ENCODE data around the gene MDK.
A peak's percentile ranks its signal among the peaks of the same experiment; 100 is the strongest.

DNA sequence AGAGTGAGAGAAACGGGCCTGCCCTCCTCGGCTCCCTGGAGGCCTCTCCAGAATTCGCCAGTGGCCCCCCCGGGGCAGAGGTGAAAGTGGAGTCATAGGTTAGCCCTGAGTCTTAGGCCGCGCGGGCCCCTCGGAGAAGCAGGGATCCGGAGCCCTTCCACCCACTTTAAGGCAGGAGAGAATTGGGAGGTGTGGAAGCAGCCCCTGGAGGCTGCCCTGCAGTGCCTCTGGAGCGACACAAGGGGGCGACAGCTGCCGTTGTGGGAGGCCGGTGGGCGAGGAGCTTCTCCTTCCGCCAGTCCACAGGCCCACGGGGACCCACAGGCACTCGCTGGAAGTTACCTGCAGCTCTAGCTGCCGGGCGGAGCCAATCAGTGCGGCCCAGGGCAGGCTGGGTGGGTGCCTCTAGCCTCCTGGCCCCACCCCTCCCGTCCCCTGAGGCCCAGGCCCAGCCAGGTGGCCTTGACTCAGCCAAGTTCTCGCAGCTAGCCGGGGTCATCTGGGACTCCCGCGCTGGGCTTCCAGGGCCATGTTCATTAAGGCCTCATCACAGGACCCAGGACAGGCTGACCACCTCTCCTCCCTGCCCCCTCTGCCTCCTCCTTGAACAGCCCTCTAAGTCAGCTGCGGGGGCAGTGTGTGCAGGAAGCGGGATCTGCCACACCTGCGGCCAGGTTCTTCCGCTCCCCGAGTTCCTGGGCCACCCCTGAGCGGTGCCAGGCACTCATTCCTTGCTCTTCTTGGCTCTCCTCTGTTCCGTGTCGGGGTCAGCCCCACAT, 29.2 kb upstream of the MDK start:
- TF ChIP-seq, protein P1, sequence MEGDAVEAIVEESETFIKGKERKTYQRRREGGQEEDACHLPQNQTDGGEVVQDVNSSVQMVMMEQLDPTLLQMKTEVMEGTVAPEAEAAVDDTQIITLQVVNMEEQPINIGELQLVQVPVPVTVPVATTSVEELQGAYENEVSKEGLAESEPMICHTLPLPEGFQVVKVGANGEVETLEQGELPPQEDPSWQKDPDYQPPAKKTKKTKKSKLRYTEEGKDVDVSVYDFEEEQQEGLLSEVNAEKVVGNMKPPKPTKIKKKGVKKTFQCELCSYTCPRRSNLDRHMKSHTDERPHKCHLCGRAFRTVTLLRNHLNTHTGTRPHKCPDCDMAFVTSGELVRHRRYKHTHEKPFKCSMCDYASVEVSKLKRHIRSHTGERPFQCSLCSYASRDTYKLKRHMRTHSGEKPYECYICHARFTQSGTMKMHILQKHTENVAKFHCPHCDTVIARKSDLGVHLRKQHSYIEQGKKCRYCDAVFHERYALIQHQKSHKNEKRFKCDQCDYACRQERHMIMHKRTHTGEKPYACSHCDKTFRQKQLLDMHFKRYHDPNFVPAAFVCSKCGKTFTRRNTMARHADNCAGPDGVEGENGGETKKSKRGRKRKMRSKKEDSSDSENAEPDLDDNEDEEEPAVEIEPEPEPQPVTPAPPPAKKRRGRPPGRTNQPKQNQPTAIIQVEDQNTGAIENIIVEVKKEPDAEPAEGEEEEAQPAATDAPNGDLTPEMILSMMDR (tag by site-specific recombination; IDR thresholded peaks at IDR 0.05) = peak; percentile 70
- TF ChIP-seq, protein P2, sequence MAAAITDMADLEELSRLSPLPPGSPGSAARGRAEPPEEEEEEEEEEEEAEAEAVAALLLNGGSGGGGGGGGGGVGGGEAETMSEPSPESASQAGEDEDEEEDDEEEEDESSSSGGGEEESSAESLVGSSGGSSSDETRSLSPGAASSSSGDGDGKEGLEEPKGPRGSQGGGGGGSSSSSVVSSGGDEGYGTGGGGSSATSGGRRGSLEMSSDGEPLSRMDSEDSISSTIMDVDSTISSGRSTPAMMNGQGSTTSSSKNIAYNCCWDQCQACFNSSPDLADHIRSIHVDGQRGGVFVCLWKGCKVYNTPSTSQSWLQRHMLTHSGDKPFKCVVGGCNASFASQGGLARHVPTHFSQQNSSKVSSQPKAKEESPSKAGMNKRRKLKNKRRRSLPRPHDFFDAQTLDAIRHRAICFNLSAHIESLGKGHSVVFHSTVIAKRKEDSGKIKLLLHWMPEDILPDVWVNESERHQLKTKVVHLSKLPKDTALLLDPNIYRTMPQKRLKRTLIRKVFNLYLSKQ (tag by site-specific recombination; IDR thresholded peaks at IDR 0.05; ENCODE audit: borderline replicate concordance) = no peak
- TF ChIP-seq, protein P3, sequence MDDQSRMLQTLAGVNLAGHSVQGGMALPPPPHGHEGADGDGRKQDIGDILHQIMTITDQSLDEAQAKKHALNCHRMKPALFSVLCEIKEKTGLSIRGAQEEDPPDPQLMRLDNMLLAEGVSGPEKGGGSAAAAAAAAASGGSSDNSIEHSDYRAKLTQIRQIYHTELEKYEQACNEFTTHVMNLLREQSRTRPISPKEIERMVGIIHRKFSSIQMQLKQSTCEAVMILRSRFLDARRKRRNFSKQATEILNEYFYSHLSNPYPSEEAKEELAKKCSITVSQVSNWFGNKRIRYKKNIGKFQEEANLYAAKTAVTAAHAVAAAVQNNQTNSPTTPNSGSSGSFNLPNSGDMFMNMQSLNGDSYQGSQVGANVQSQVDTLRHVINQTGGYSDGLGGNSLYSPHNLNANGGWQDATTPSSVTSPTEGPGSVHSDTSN (CRISPR knock-in tag; IDR thresholded peaks at IDR 0.05) = no peak
- TF ChIP-seq REST (tag by site-specific recombination; IDR thresholded peaks at IDR 0.05) = no peak
- no peak for TF ChIP-seq ZNF416 (tag by site-specific recombination; IDR thresholded peaks at IDR 0.05)
- TF ChIP-seq YY1 (tag by site-specific recombination; IDR thresholded peaks at IDR 0.05) = no peak
- no peak for TF ChIP-seq ZBTB17 (tag by site-specific recombination; IDR thresholded peaks at IDR 0.05)
- TF ChIP-seq, protein P4, sequence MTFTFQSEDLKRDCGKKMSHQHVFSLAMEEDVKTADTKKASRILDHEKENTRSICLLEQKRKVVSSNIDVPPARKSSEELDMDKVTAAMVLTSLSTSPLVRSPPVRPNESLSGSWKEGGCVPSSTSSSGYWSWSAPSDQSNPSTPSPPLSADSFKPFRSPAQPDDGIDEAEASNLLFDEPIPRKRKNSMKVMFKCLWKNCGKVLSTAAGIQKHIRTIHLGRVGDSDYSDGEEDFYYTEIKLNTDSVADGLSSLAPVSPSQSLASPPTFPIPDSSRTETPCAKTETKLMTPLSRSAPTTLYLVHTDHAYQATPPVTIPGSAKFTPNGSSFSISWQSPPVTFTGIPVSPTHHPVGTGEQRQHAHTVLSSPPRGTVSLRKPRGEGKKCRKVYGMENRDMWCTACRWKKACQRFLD (tag by site-specific recombination; IDR thresholded peaks at IDR 0.05) = no peak
- TF ChIP-seq, protein P5, sequence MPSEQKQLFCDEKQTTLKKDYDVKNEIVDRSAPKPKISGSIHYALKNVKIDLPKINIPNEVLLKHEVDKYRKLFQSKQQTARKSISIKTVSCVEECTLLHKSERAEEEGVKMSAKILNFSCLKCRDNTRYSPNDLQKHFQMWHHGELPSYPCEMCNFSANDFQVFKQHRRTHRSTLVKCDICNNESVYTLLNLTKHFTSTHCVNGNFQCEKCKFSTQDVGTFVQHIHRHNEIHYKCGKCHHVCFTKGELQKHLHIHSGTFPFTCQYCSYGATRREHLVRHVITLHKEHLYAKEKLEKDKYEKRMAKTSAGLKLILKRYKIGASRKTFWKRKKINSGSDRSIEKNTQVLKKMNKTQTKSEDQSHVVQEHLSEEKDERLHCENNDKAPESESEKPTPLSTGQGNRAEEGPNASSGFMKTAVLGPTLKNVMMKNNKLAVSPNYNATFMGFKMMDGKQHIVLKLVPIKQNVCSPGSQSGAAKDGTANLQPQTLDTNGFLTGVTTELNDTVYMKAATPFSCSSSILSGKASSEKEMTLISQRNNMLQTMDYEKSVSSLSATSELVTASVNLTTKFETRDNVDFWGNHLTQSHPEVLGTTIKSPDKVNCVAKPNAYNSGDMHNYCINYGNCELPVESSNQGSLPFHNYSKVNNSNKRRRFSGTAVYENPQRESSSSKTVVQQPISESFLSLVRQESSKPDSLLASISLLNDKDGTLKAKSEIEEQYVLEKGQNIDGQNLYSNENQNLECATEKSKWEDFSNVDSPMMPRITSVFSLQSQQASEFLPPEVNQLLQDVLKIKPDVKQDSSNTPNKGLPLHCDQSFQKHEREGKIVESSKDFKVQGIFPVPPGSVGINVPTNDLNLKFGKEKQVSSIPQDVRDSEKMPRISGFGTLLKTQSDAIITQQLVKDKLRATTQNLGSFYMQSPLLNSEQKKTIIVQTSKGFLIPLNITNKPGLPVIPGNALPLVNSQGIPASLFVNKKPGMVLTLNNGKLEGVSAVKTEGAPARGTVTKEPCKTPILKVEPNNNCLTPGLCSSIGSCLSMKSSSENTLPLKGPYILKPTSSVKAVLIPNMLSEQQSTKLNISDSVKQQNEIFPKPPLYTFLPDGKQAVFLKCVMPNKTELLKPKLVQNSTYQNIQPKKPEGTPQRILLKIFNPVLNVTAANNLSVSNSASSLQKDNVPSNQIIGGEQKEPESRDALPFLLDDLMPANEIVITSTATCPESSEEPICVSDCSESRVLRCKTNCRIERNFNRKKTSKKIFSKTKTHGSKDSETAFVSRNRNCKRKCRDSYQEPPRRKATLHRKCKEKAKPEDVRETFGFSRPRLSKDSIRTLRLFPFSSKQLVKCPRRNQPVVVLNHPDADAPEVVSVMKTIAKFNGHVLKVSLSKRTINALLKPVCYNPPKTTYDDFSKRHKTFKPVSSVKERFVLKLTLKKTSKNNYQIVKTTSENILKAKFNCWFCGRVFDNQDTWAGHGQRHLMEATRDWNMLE (tag by site-specific recombination; conservative IDR thresholded peaks at IDR 0.05; ENCODE audit: low read depth) = no peak
- no peak for TF ChIP-seq KLF16 (tag by site-specific recombination; IDR thresholded peaks at IDR 0.05)
- no peak for TF ChIP-seq ZNF549 (tag by site-specific recombination; IDR thresholded peaks at IDR 0.05)
- TF ChIP-seq ZNF398 (tag by site-specific recombination; IDR thresholded peaks at IDR 0.05) = no peak
- peak; percentile 45 for TF ChIP-seq PATZ1 (tag by site-specific recombination; IDR thresholded peaks at IDR 0.05)
